Activated CD8-positive, alpha-beta T cell treated with anti-CD3 and anti-CD28 coated beads for 36 hours (primary cell): ENCODE results near the gene GPRIN2. TPM values are rescaled to one million over a fixed set of nuclear protein-coding genes. Genes with fewer than 3 reads are reported as not detected.

Experiments
- ATAC-seq: fragments of 200-7000 bp; cut with Tn5 transposase; one replicate; pipeline ENCODE4 v1.10.0; 2021; ENCODE audit warnings: mild to moderate bottlenecking, moderate library complexity
- CTCF ChIA-PET: fragments of 350-600 bp; sonication (Branson Sonifier 250); formaldehyde crosslinking; loops from one replicate; lab custom pipeline; 2021; ENCODE audit warnings: antibody characterized with exemption; lab: Charles Lee
- POLR2A ChIA-PET: fragments of 350-600 bp; sonication (Branson Sonifier 250); formaldehyde crosslinking; loops from one replicate; lab custom pipeline; 2021; ENCODE audit warnings: antibody characterized with exemption; lab: Charles Lee
- DNase-seq: peaks from one replicate; pipeline ENCODE4 v3.0.0-alpha.2; 2020
- H3K27ac Mint-ChIP-seq: one replicate; pipeline ENCODE4 v1.8.0; 2021; ENCODE audit warnings: mild to moderate bottlenecking, mixed read lengths
- H3K27me3 Mint-ChIP-seq: one replicate; pipeline ENCODE4 v1.8.0; 2021; ENCODE audit warnings: mixed read lengths
- H3K36me3 Mint-ChIP-seq: one replicate; pipeline ENCODE4 v1.8.0; 2021; ENCODE audit warnings: low read depth, mixed read lengths
- H3K4me1 Mint-ChIP-seq: one replicate; pipeline ENCODE4 v1.8.0; 2021; ENCODE audit warnings: low read depth, mixed read lengths
- H3K4me3 Mint-ChIP-seq: one replicate; pipeline ENCODE4 v1.8.0; 2021; ENCODE audit warnings: mild to moderate bottlenecking, moderate library complexity, mixed read lengths
- H3K9me3 Mint-ChIP-seq: one replicate; pipeline ENCODE4 v1.8.0; 2021; ENCODE audit warnings: mixed read lengths
- CTCF ChIP-seq: fragments of 200-600 bp; IDR thresholded peaks from one replicate; pipeline ENCODE4 v1.8.0; 2022; ENCODE audit warnings: antibody characterized with exemption, mild to moderate bottlenecking
- intact Hi-C: fragments of 100-400 bp; cut with micrococcal nuclease; formaldehyde crosslinking; loops from one replicate; pipeline ENCODE4 v1.10.0; 2022
- total RNA-seq, 2 experiments: library from RNA; stranded (reverse); gene quantifications; one replicate each; pipeline ENCODE4 v1.2.3, GENCODE V29; 2021

GPRIN2 gene
- total RNA-seq, 2 experiments from 2014 or later: not detected

- CTCF ChIA-PET: no interaction called here
- no peaks in the 10 kb centered on the region for H3K27me3 Mint-ChIP-seq
- H3K4me3 Mint-ChIP-seq: no peak overlapping the region
- DNase-seq (peak; percentile 1), ATAC-seq (peak; percentile 24)
- H3K9me3 Mint-ChIP-seq: no peaks in the 10 kb centered on the region
- intact Hi-C loops: no loop called here
- H3K4me1 Mint-ChIP-seq: no peaks in the 10 kb centered on the region
- no peaks in the 10 kb centered on the region for H3K36me3 Mint-ChIP-seq
- H3K27ac Mint-ChIP-seq: no peak overlapping the region
- TF ChIP-seq CTCF: no peak
- POLR2A ChIA-PET: no interaction called here
Measured at GRCh38 chr10:46524472-46525176, 31.8 kb downstream of the GPRIN2 start.

GRCh38 chr10:46523962-46524471, 32.4 kb downstream of the GPRIN2 start:
- Mint-ChIP-seq H3K27ac (no peak overlapping the region), H3K9me3 (no peaks in the 10 kb centered on the region), H3K4me1 (no peaks in the 10 kb centered on the region), H3K36me3 (no peaks in the 10 kb centered on the region), H3K4me3 (no peak overlapping the region), H3K27me3 (no peaks in the 10 kb centered on the region)
- ATAC-seq (no peak), DNase-seq (peak; percentile 1)
- TF ChIP-seq CTCF: no peak
- ChIA-PET CTCF (no interaction called here), POLR2A (no interaction called here)
- intact Hi-C loops: no loop called here

GRCh38 chr10:46523119-46523961, 33.1 kb downstream of the GPRIN2 start:
- H3K27ac Mint-ChIP-seq: no peak overlapping the region
- CTCF ChIA-PET: no interaction called here
- ATAC-seq (no peak), DNase-seq (peak; percentile 0)
- POLR2A ChIA-PET: no interaction called here
- no peak for TF ChIP-seq CTCF
- H3K27me3 Mint-ChIP-seq: no peaks in the 10 kb centered on the region
- H3K9me3 Mint-ChIP-seq: no peaks in the 10 kb centered on the region
- no peak overlapping the region for H3K4me3 Mint-ChIP-seq
- intact Hi-C loops: no loop called here
- H3K4me1 Mint-ChIP-seq: no peaks in the 10 kb centered on the region
- H3K36me3 Mint-ChIP-seq: no peaks in the 10 kb centered on the region

GRCh38 chr10:46522295-46523118, 34.0 kb downstream of the GPRIN2 start:
- ATAC-seq (no peak), DNase-seq (peak; percentile 0)
- TF ChIP-seq CTCF: no peak
- Mint-ChIP-seq H3K27ac (no peak overlapping the region), H3K9me3 (no peaks in the 10 kb centered on the region), H3K27me3 (no peaks in the 10 kb centered on the region), H3K4me1 (no peaks in the 10 kb centered on the region), H3K36me3 (no peaks in the 10 kb centered on the region), H3K4me3 (no peak overlapping the region)
- ChIA-PET POLR2A (no interaction called here), CTCF (no interaction called here)
- intact Hi-C loops: no loop called here
